GM19455 (cell line): ENCODE data around the gene FOXJ1.

ENCODE experiments used
- ATAC-seq: cut with Tn5 transposase; IDR thresholded peaks from one replicate; pipeline ENCODE4 v1.9.1; 2021; ENCODE audit not compliant: unreplicated experiment

Gene FOXJ1

GRCh38 chr17:76125391-76125675 is 15.7 kb downstream of the FOXJ1 start:
- no peak for ATAC-seq

- no peak for ATAC-seq
Measured at GRCh38 chr17:76124582-76125390, 16.3 kb downstream of the FOXJ1 start.

GRCh38 chr17:76123749-76124581 is 17.1 kb downstream of the FOXJ1 start:
- no peak for ATAC-seq

GRCh38 chr17:76123191-76123499 is 17.9 kb downstream of the FOXJ1 start:
- ATAC-seq, result no peak

GRCh38 chr17:76122431-76123190 is 18.4 kb downstream of the FOXJ1 start:
- no peak for ATAC-seq

- no peak for ATAC-seq
Measured at GRCh38 chr17:76121932-76122430, 19.1 kb downstream of the FOXJ1 start.

GRCh38 chr17:76120658-76121008 is 20.4 kb downstream of the FOXJ1 start:
- no peak for ATAC-seq

GRCh38 chr17:76119409-76120371 is 21.4 kb downstream of the FOXJ1 start:
- ATAC-seq, result no peak

- no peak for ATAC-seq
Measured at GRCh38 chr17:76115138-76115754, 25.8 kb downstream of the FOXJ1 start.

GRCh38 chr17:76111956-76112355 is 29.1 kb downstream of the FOXJ1 start:
- no peak for ATAC-seq

GRCh38 chr17:76107509-76107908 is 33.5 kb downstream of the FOXJ1 start:
- no peak for ATAC-seq

- ATAC-seq, result no peak
Measured at GRCh38 chr17:76106703-76107102, 34.3 kb downstream of the FOXJ1 start.

- no peak for ATAC-seq
Measured at GRCh38 chr17:76104896-76105231, 36.2 kb downstream of the FOXJ1 start.

GRCh38 chr17:76104140-76104895 is 36.7 kb downstream of the FOXJ1 start:
- ATAC-seq, result no peak

GRCh38 chr17:76103274-76104139 is 37.5 kb downstream of the FOXJ1 start, which contains the start of gene EXOC7:
Gene EXOC7 (minus strand): TSS chr17:76103787. CDS start chr17:76103692, 95 bp downstream.
- no peak for ATAC-seq

- ATAC-seq, result no peak
Measured at GRCh38 chr17:76102944-76103273, 38.1 kb downstream of the FOXJ1 start.

- ATAC-seq, result no peak
Measured at GRCh38 chr17:76097716-76098295, 43.2 kb downstream of the FOXJ1 start.

- ATAC-seq, result no peak
Measured at GRCh38 chr17:76095943-76096342, 45.1 kb downstream of the FOXJ1 start.
